Thoracic aorta (tissue), 2 donors: ENCODE results near the gene INF2. TPM values are rescaled to one million over a fixed set of nuclear protein-coding genes. Genes with fewer than 3 reads are reported as not detected.
A peak's percentile ranks its signal among the peaks of the same experiment; 100 is the strongest.

ENCODE experiments used
- ATAC-seq: fragments of 150-250 bp; one replicate; pipeline ENCODE4 v1.8.0; 2017; ENCODE audit warnings: low read depth; ENCODE audit not compliant: insufficient number of reproducible peaks, low FRiP score
- DNase-seq: peaks from one replicate; pipeline ENCODE4 v3.0.0-alpha.2; 2020; ENCODE audit warnings: low spot score
- H3K27ac ChIP-seq, 2 donors: fragments of 200-600 bp; sonication (generic); 1 replicate in 1 of 2; 2 replicates in 1 of 2; pipeline ENCODE4 v1.5.1; 2016; ENCODE audit warnings: mild to moderate bottlenecking in 2 of 2, moderate library complexity in 2 of 2
- H3K27me3 ChIP-seq: fragments of 200-600 bp; sonication (generic); replicated peaks from 2 replicates; pipeline ENCODE4 v1.6.0; 2016; ENCODE audit warnings: mild to moderate bottlenecking; ENCODE audit not compliant: insufficient read depth
- H3K36me3 ChIP-seq: fragments of 200-600 bp; sonication (generic); one replicate; pipeline ENCODE4 v1.5.1; 2016
- H3K4me1 ChIP-seq, 2 donors: fragments of 200-600 bp; sonication (generic); 1 replicate in 1 of 2; 2 replicates in 1 of 2; pipeline versions ENCODE4 v1.5.1 to v1.6.0; 2016; ENCODE audit warnings: low read depth in 2 of 2, mild to moderate bottlenecking in 1 of 2; ENCODE audit not compliant: control insufficient read depth in 1 of 2
- H3K4me3 ChIP-seq: fragments of 200-600 bp; sonication (generic); 2 replicates; pipeline ENCODE4 v1.5.1; 2016; ENCODE audit warnings: mild to moderate bottlenecking
- H3K9me3 ChIP-seq: fragments of 200-600 bp; sonication (generic); 2 replicates; pipeline ENCODE4 v1.5.1; 2016
- CTCF ChIP-seq: fragments of 200-600 bp; sonication (generic); IDR thresholded peaks from one replicate; pipeline ENCODE4 v1.5.1; 2019; ENCODE audit warnings: antibody characterized with exemption
- total RNA-seq, 2 donors: library from RNA; depleted of rRNA; stranded (reverse); fragments of >200 nt; gene quantifications; one replicate each; pipeline versions ENCODE4 v1.1.0 to v1.2.3, GENCODE V29; 2016

Gene INF2
- total RNA-seq, 2 donors from 2014 or later: 124 to 162 TPM

GRCh38 chr14:104738375-104739019 is 49.1 kb downstream of the INF2 start:
- no peak for DNase-seq
- Histone ChIP-seq H3K4me1 (peaks cover 26 to 44% of the 10 kb centered on the region in 2 donors), H3K27me3 (no peaks in the 10 kb centered on the region), H3K9me3 (no peaks in the 10 kb centered on the region), H3K36me3 (peaks cover 32% of the 10 kb centered on the region), H3K4me3 (no peak overlapping the region), H3K27ac (peak overlapping the region; percentile 34 to 91)
- no peak for ATAC-seq
- TF ChIP-seq CTCF: no peak

- Histone ChIP-seq H3K9me3 (no peaks in the 10 kb centered on the region), H3K27me3 (no peaks in the 10 kb centered on the region), H3K36me3 (peaks cover 35% of the 10 kb centered on the region), H3K27ac (peak overlapping the region in 1 of 2 donors; percentile 2), H3K4me1 (peaks cover 26 to 39% of the 10 kb centered on the region in 2 donors), H3K4me3 (no peak overlapping the region)
- ATAC-seq (no peak), DNase-seq (no peak)
- TF ChIP-seq CTCF: no peak
Observed at GRCh38 chr14:104739026-104739425, 49.6 kb downstream of the INF2 start.

GRCh38 chr14:104739546-104740516 is 50.4 kb downstream of the INF2 start:
- H3K4me3 ChIP-seq: no peak overlapping the region
- no peak for ATAC-seq
- peak overlapping the region in 1 of 2 donors; percentile 2 for H3K27ac ChIP-seq

GRCh38 chr14:104741108-104741802 is 51.8 kb downstream of the INF2 start:
- TF ChIP-seq CTCF: no peak
- H3K27ac ChIP-seq: peak overlapping the region in 1 of 2 donors; percentile 11
- peaks cover 20 to 27% of the 10 kb centered on the region in 2 donors for H3K4me1 ChIP-seq
- DNase-seq (no peak), ATAC-seq (no peak)
- peaks cover 40% of the 10 kb centered on the region for H3K36me3 ChIP-seq
- H3K27me3 ChIP-seq: no peaks in the 10 kb centered on the region
- H3K4me3 ChIP-seq: no peak overlapping the region
- H3K9me3 ChIP-seq: no peaks in the 10 kb centered on the region

More at GRCh38 chr14:104739546-104740516, 50.4 kb downstream of the INF2 start:
- peaks cover 38% of the 10 kb centered on the region for H3K36me3 ChIP-seq
- peaks cover 24 to 31% of the 10 kb centered on the region in 2 donors for H3K4me1 ChIP-seq
- no peaks in the 10 kb centered on the region for H3K27me3 ChIP-seq
- DNase-seq: no peak
- TF ChIP-seq CTCF: no peak
- H3K9me3 ChIP-seq: no peaks in the 10 kb centered on the region
